Right lobe of liver (tissue), 4 donors: ENCODE results near the gene QSOX1.

Source experiments
- CTCF ChIP-seq, 4 donors: fragments of 200-600 bp in 3 of 4; fragments of 450-650 bp in 1 of 4; IDR thresholded peaks; one replicate each; pipeline versions ENCODE4 v1.5.1 to v1.8.0; 2016 to 2022; ENCODE audit warnings: antibody characterized with exemption in 4 of 4, mild to moderate bottlenecking in 2 of 4
- POLR2A ChIP-seq: fragments of 450-650 bp; IDR thresholded peaks from one replicate; pipeline ENCODE4 v1.6.1; 2017; ENCODE audit warnings: antibody characterized with exemption, mild to moderate bottlenecking
- donor health status: DM: no; HTN: no; CAD: no.
- donor health status: DM: no; HTN: no; CAD: no.
- donor health status: DM: no; HTN: yes; CAD: no.

GRCh38 chr1:180250883-180251509 is 96.3 kb downstream of the QSOX1 start:
- TF ChIP-seq POLR2A, result no peak
- no peak for TF ChIP-seq CTCF (IDR thresholded peaks at IDR 0.05)
